HCT116 (cell line): ENCODE measurements around the gene NLN.

Experiments
- ATF3 ChIP-seq: IDR thresholded peaks from 2 replicates; pipeline ENCODE4 v1.6.1; 2012
- CEBPB ChIP-seq: IDR thresholded peaks from 2 replicates; pipeline ENCODE4 v1.6.1; 2012; ENCODE audit warnings: low read depth
- CTCF ChIP-seq, 3 experiments: fragments of 200-600 bp in 1 of 3; sonication (generic) in 1 of 3; IDR thresholded peaks in 2 of 3; conservative IDR thresholded peaks in 1 of 3; 2 replicates each; pipeline ENCODE4 v1.5.1; 2012 to 2017; ENCODE audit warnings: low read depth in 2 of 3, low read length in 2 of 3, antibody characterized with exemption in 1 of 3, borderline replicate concordance in 1 of 3, control low read depth in 1 of 3, mild to moderate bottlenecking in 1 of 3, mixed read lengths in 1 of 3, mixed run types in 1 of 3, moderate library complexity in 1 of 3; ENCODE audit not compliant: insufficient read depth in 1 of 3
- EZH2 ChIP-seq: fragments of 200-600 bp; sonication (generic); IDR thresholded peaks from 2 replicates; pipeline ENCODE4 v1.6.1; 2017; ENCODE audit warnings: antibody characterized with exemption, mixed run types
- JUND ChIP-seq: IDR thresholded peaks from 2 replicates; pipeline ENCODE4 v1.6.1; 2012
- MAX ChIP-seq: IDR thresholded peaks from 2 replicates; pipeline ENCODE4 v1.6.1; 2012
- POLR2A ChIP-seq: IDR thresholded peaks from 2 replicates; pipeline ENCODE4 v1.7.0; 2011; ENCODE audit warnings: borderline replicate concordance; ENCODE audit not compliant: insufficient read depth, insufficient read length; ENCODE audit errors: extremely low read depth
- POLR2AphosphoS5 ChIP-seq: IDR thresholded peaks from 2 replicates; pipeline ENCODE4 v1.6.1; 2011; ENCODE audit warnings: mild to moderate bottlenecking, low read depth, low read length, moderate library complexity
- RAD21 ChIP-seq: IDR thresholded peaks from 2 replicates; pipeline ENCODE4 v1.6.1; 2012; ENCODE audit warnings: low read depth, mild to moderate bottlenecking
- REST ChIP-seq: IDR thresholded peaks from 2 replicates; pipeline ENCODE4 v1.6.1; 2012; ENCODE audit warnings: low read depth
- SIN3A ChIP-seq: IDR thresholded peaks from 2 replicates; pipeline ENCODE4 v1.6.1; 2012; ENCODE audit warnings: low read depth
- SRF ChIP-seq: IDR thresholded peaks from 2 replicates; pipeline ENCODE4 v1.6.1; 2012; ENCODE audit warnings: low read depth
- YY1 ChIP-seq: IDR thresholded peaks from 2 replicates; pipeline ENCODE4 v1.6.1; 2011; ENCODE audit warnings: low read length, low read depth, moderate library complexity, mild to moderate bottlenecking; ENCODE audit not compliant: insufficient replicate concordance; ENCODE audit errors: extremely low read depth
- ZBTB33 ChIP-seq: IDR thresholded peaks from 2 replicates; pipeline ENCODE4 v1.6.1; 2011; ENCODE audit warnings: mild to moderate bottlenecking, low read length, moderate library complexity; ENCODE audit not compliant: insufficient replicate concordance; ENCODE audit errors: extremely low read depth

GRCh38 chr5:65862384-65862783, 140.4 kb downstream of the NLN start:
- TF ChIP-seq EZH2 = no peak
- TF ChIP-seq CTCF (IDR thresholded peaks at IDR 0.05 in 2 of 3, conservative IDR thresholded peaks at IDR 0.05 in 1 of 3; ENCODE audit: borderline replicate concordance in 1 of 3, insufficient read depth in 1 of 3, low read depth in 2 of 3, low read length in 2 of 3) = no peak
- TF ChIP-seq ZBTB33 = no peak
- no peak for TF ChIP-seq POLR2A
- no peak for TF ChIP-seq YY1
- no peak for TF ChIP-seq REST
- TF ChIP-seq POLR2AphosphoS5 = no peak
- TF ChIP-seq RAD21 = no peak
- no peak for TF ChIP-seq JUND
- TF ChIP-seq SRF = no peak
- no peak for TF ChIP-seq MAX
- TF ChIP-seq SIN3A = no peak
- TF ChIP-seq CEBPB = no peak
- TF ChIP-seq ATF3 = no peak
